K562 (cell line): ENCODE results near the gene MAP1LC3B. TPM values are rescaled to one million over a fixed set of nuclear protein-coding genes. Genes with fewer than 3 reads are reported as not detected.

ENCODE experiments used
- ATF3 ChIP-seq, 2 experiments: fragments of 450-650 bp in 1 of 2; sonication (generic) in 1 of 2; formaldehyde crosslinking in 1 of 2; IDR thresholded peaks in 1 of 2; conservative IDR thresholded peaks in 1 of 2; 2 replicates each; pipeline versions ENCODE4 v1.6.1 to v1.8.1; 2016 to 2023; ENCODE audit warnings: mild to moderate bottlenecking in 2 of 2, moderate library complexity in 2 of 2, inconsistent platforms in 1 of 2, missing genetic modification reagents in 1 of 2
- KAT7 ChIP-seq: sonication (generic); formaldehyde crosslinking; IDR thresholded peaks from 2 replicates; pipeline ENCODE4 v1.8.0; 2022; ENCODE audit warnings: missing genetic modification reagents, mild to moderate bottlenecking, borderline replicate concordance
- MGA ChIP-seq: fragments of 450-650 bp; IDR thresholded peaks from 2 replicates; pipeline ENCODE4 v1.6.1; 2016; ENCODE audit warnings: mild to moderate bottlenecking, moderate library complexity
- RREB1 ChIP-seq: fragments of 250-450 bp; sonication (Bioruptor Pico); IDR thresholded peaks from 2 replicates; pipeline ENCODE4 v1.4.0; 2020
- SMARCA5 ChIP-seq: fragments of 450-650 bp; IDR thresholded peaks from 2 replicates; pipeline ENCODE4 v1.6.1; 2016
- TOE1 ChIP-seq, 2 experiments: fragments of 450-650 bp in 1 of 2; sonication (generic) in 1 of 2; formaldehyde crosslinking in 1 of 2; IDR thresholded peaks; 2 replicates each; pipeline versions ENCODE4 v1.7.1 to v1.8.0; 2016 to 2022; ENCODE audit warnings: borderline replicate concordance in 2 of 2, mild to moderate bottlenecking in 2 of 2, antibody characterized with exemption in 1 of 2, inconsistent platforms in 1 of 2, low read depth in 1 of 2, missing genetic modification reagents in 1 of 2, moderate library complexity in 1 of 2
- ZBTB17 ChIP-seq: fragments of 450-650 bp; formaldehyde crosslinking; IDR thresholded peaks from 2 replicates; pipeline ENCODE4 v1.4.0; 2020; ENCODE audit warnings: mild to moderate bottlenecking
- polyA plus RNA-seq, 8 experiments: library from polyadenylated mRNA; depleted of rRNA in 4 of 8; stranded (reverse) in 5 of 8; unstranded in 3 of 8; fragments of >200 nt; fragmentation: Nextera tagmentation in 2 of 8; fragmentation: Illumina TruSeq in 1 of 8; extraction: Ambion mirVana in 2 of 8; extraction: Trizol in 1 of 8; gene quantifications; 2 replicates each; pipeline versions ENCODE4 v1.2.1 to v1.2.3, GENCODE V29; 2011 to 2014; ENCODE audit warnings: inconsistent platforms in 1 of 8, missing spikeins in 1 of 8
- total RNA-seq, 7 experiments: library from RNA; depleted of rRNA in 6 of 7; stranded (reverse); fragments of >200 nt in 6 of 7; fragmentation: Illumina TruSeq in 2 of 7; extraction: Trizol in 2 of 7; gene quantifications; 2 replicates each; pipeline versions ENCODE4 v1.2.1 to v1.2.3, GENCODE V29; 2011 to 2021; ENCODE audit warnings: low replicate concordance in 1 of 7

The MAP1LC3B gene
- total and polyA plus RNA-seq, 9 of the 15 experiments (the other 6 are each of a cell fraction or from before 2014, with no cell fraction given) = 16.0 to 81.5 (median 36.7) TPM

GRCh38 chr16:87391324-87391949, 699 bp upstream of the MAP1LC3B start (continued):
- TF ChIP-seq MGA (0 out of 2 replicates have a peak, but pooled peaks have one; percentile 45), SMARCA5 (0 out of 2 replicates have a peak, but pooled peaks have one; percentile 40), RREB1 (CRISPR knock-in tag) (peak; percentile 73; the same call in 1 of the 2 replicates), TOE1 (IDR thresholded peaks at IDR 0.05; ENCODE audit: borderline replicate concordance) (no peak), TOE1 (CRISPR knock-in tag; IDR thresholded peaks at IDR 0.05; ENCODE audit: borderline replicate concordance, low read depth) (0 out of 2 replicates have a peak, but pooled peaks have one; percentile 54), ZBTB17 (CRISPR knock-in tag) (peak; percentile 80; the same call in 1 of the 2 replicates), KAT7 (CRISPR knock-in tag) (peak; percentile 98), ATF3 (IDR thresholded peaks at IDR 0.05) (peak; percentile 31; the same call in 1 of the 2 replicates), ATF3 (CRISPR knock-in tag; conservative IDR thresholded peaks at IDR 0.05) (no peak)
